PC-3 (cell line): ENCODE measurements around the gene PPCDC.

Source experiments
- CTCF ChIP-seq: fragments of 300-600 bp; sonication (generic); conservative IDR thresholded peaks from 2 replicates; pipeline ENCODE4 v1.5.1; 2017; ENCODE audit warnings: antibody characterized with exemption, low read depth, mild to moderate bottlenecking, low read length
- EZH2 ChIP-seq: fragments of 300-600 bp; sonication (generic); IDR thresholded peaks from one replicate; pipeline ENCODE4 v1.6.1; 2017; ENCODE audit warnings: antibody characterized with exemption, mild to moderate bottlenecking, low read length; ENCODE audit not compliant: unreplicated experiment
- EZH2phosphoT487 ChIP-seq: fragments of 300-600 bp; sonication (generic); IDR thresholded peaks from 2 replicates; pipeline ENCODE4 v1.6.1; 2018; ENCODE audit warnings: mild to moderate bottlenecking, antibody characterized with exemption, low read length, borderline replicate concordance

- no peak for TF ChIP-seq CTCF
- no peak for TF ChIP-seq EZH2
- TF ChIP-seq EZH2phosphoT487 = no peak
Measured at GRCh38 chr15:75023181-75023871, at the start of gene PPCDC.
